Measurements from ENCODE around the gene R3HDM1.

- TF ChIP-seq, protein P1, sequence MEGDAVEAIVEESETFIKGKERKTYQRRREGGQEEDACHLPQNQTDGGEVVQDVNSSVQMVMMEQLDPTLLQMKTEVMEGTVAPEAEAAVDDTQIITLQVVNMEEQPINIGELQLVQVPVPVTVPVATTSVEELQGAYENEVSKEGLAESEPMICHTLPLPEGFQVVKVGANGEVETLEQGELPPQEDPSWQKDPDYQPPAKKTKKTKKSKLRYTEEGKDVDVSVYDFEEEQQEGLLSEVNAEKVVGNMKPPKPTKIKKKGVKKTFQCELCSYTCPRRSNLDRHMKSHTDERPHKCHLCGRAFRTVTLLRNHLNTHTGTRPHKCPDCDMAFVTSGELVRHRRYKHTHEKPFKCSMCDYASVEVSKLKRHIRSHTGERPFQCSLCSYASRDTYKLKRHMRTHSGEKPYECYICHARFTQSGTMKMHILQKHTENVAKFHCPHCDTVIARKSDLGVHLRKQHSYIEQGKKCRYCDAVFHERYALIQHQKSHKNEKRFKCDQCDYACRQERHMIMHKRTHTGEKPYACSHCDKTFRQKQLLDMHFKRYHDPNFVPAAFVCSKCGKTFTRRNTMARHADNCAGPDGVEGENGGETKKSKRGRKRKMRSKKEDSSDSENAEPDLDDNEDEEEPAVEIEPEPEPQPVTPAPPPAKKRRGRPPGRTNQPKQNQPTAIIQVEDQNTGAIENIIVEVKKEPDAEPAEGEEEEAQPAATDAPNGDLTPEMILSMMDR (conservative IDR thresholded peaks at IDR 0.05; ENCODE audit: low read depth, low read length) = no peak
- TF ChIP-seq, protein P2, sequence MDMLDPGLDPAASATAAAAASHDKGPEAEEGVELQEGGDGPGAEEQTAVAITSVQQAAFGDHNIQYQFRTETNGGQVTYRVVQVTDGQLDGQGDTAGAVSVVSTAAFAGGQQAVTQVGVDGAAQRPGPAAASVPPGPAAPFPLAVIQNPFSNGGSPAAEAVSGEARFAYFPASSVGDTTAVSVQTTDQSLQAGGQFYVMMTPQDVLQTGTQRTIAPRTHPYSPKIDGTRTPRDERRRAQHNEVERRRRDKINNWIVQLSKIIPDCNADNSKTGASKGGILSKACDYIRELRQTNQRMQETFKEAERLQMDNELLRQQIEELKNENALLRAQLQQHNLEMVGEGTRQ (IDR thresholded peaks at IDR 0.05; ENCODE audit: low read depth, low read length) = no peak
Observed at GRCh38 chr2:135742325-135742757, 211.1 kb downstream of the R3HDM1 start.
